Skin epidermis (tissue), 12 donors: ENCODE measurements around the gene TEX35.
A peak's percentile ranks its signal among the peaks of the same experiment; 100 is the strongest.

Experiments used
- H3K27ac ChIP-seq, 21 experiments: fragments of 200-600 bp; sonication (generic) in 11 of 21; one replicate each; pipeline ENCODE4 v1.5.0; 2020; ENCODE audit warnings: mild to moderate bottlenecking in 3 of 21, inconsistent platforms in 2 of 21, moderate library complexity in 2 of 21
- H3K4me3 ChIP-seq, 7 experiments: fragments of 200-600 bp; sonication (generic) in 2 of 7; one replicate each; pipeline ENCODE4 v1.5.0; 2020; ENCODE audit warnings: inconsistent platforms in 2 of 7, mild to moderate bottlenecking in 2 of 7, moderate library complexity in 1 of 7

TEX35 gene

DNA sequence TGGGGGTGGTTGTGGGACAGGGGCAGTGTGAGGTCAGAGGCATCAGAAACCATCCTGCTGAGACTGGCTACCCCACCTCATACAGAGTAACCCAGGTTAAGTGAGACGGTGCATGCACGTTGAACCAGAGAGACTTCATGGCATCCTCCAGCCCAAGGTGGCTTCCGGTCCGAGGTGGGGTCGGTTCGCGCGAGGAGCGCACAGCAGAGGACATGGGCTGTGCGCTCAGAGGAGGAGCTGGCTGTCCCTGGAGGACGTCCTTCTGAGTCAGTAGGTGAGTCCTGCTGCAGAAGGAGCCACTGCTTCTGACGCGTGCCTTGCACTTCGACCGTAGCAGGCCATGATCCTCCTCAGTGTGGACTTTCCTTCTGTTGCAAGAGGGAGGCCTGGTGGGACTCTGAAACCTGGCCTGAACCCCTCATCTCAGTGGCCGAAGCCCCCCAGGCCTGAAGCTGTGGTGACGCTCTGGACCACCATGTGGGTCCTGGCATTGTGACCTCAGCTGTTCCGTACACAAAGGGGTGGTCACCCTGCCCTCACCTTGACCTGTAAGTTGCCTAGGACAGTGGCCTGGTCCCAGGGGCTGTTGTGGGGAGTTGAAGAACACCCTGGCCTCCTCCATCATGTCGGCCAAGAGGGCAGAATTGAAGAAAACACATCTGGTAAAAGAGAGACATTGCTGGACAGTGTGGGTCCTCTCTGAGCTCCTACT is at the start of gene TEX35:
TEX35 (plus strand) TSS at position 544 of the 712 bp plus-strand sequence; CDS start at position 624, 80 bp downstream.
- peak within 1 kb of the TSS in 1 of 21 experiments; percentile 25 for H3K27ac ChIP-seq
- no peak within 1 kb of the TSS for H3K4me3 ChIP-seq

DNA sequence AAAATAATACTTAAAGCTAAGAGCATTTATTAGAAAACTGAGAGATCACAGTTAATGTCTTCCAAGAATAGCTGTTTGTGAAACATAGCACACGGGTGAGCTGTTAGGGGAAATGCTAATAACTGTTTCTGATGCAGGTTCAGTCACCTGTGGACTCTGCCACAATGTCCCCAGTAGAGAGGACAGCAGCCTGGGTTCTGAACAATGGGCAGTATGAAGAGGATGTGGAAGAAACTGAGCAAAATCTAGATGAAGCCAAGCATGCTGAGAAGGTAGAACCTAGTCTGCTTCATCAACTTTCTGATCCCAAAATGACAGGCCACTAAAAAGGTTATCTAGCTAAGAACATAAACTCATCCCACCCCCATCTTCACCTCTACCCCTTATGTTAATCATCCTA is 48.8 kb upstream of the TEX35 start:
- H3K4me3 ChIP-seq: no peak overlapping the region
- H3K27ac ChIP-seq: no peak overlapping the region

DNA sequence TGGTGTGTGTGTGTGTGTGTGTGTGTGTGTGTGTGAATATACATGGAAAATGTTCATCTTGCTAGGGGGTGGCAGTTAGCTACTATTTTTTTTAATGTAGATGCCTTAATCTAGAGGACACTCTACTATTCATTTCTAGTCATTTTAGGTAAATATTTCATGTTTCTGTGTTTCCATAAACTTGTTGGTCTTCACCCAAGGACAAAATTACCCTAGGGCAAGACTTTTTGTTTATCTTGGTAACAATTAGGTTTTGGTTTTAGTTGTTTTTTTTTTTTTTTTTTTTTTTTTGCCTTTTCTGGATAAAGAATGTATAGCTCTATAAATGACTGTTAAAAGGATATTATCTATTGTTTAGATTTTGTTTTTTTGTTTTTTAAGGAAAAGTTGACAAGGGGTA is 48.3 kb upstream of the TEX35 start:
- Histone ChIP-seq H3K4me3 (no peak overlapping the region), H3K27ac (no peak overlapping the region)

DNA sequence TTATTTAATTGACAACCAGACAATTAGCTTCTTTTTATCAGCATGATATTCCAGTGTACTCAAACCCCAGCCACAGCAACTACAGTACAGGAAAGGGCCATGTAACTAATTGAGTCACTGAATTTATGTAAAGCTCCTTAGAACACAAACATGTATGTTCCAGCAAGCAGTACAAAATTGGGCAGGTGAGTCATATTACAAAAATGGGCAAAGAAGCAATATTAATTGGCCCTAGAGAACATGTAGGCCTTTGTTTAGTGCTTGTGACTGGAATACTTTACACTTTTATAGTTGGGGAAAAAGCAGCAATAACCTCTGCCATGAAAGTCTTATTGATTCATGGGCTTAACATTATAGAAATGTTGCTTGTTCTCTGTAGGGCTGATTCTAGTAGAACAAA is 47.9 kb upstream of the TEX35 start:
- no peak overlapping the region for H3K27ac ChIP-seq
- no peak overlapping the region for H3K4me3 ChIP-seq

DNA sequence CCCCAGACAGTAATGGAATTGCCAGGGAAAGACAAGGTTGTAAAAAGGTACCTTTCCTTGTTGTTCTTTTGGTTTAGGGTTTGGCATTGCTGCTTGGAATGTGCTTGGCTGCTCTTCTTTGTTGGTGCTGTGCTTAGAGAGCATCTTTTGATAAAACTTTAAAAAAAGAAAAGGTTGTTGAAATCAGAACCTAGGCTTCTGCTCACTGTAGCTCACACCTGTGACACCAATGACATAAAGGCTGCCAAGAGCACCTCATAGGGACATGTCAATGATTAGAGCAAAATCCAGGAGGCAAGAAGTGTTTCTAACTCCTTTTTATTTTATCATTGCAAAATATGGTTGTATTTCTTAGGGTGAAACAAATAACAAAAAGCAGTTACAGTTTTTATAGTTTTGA is 45.1 kb upstream of the TEX35 start:
- Histone ChIP-seq H3K4me3 (no peak overlapping the region), H3K27ac (no peak overlapping the region)

DNA sequence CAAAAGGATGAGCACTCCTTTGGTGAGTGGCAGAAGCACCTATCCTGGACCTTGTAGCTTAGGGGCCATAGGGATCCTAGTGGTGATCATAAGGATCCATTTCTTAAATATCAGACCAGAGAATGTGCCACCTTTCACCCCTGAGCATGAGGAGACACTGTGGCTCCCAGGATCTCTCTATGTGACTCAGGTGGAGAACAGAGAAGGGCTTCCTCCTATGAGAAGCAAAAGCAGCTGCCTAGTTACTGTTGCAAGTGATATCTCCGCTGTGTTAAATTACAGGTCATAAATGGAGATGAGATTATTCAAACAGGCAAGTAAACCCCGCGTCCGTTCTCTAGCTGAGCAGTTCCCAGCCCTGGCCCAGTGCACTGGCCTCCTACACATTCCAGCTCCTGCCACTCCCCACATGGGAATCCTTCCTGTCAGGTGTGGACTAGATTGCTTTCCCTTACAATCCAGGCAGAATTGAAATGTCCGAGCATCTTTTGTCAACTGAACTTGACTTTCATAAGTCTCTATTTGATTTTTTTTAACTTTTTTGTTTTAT is 42.4 kb upstream of the TEX35 start:
- Histone ChIP-seq H3K4me3 (no peak overlapping the region), H3K27ac (no peak overlapping the region)

DNA sequence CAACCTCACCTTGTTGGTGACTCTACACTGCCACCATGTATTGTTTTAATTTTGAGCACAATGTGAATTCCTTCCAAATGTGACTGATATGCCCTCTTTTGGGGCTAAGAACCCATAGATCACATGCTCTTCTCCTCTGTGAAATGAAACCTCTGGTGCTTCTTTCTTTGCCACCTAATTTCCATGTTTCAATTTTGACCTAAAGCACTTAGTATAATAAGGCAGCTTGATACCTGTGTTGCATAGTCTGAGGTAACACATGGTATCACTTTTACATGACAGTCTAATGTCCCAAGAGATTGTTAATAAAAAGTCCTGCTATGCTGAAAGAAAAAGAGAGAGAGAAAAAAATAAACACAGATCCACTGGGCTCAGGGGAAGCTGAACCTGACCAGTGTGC is 40.4 kb upstream of the TEX35 start:
- H3K4me3 ChIP-seq: no peak overlapping the region

DNA sequence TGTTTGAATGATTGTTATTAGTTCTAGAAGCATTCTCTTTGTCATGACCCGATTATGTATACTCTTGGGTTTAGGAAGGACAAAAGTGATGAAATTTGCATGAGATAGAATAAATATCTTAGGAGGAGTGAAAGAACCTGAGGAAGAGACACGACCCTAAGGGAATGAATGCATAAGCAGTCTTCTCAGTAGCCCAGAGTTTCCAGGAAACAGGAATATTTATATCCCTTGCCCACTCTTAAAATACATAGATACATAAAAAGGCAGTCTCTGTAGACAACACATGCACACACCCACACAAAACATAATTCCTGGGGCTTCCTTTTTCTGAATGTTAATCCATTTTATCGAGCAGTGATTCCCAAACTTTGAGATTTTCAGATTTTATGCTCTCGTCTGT is 35.5 kb upstream of the TEX35 start:
- no peak overlapping the region for H3K4me3 ChIP-seq
- H3K27ac ChIP-seq: no peak overlapping the region

More for the DNA sequence above, 40.4 kb upstream of the TEX35 start:
- H3K27ac ChIP-seq: no peak overlapping the region

DNA sequence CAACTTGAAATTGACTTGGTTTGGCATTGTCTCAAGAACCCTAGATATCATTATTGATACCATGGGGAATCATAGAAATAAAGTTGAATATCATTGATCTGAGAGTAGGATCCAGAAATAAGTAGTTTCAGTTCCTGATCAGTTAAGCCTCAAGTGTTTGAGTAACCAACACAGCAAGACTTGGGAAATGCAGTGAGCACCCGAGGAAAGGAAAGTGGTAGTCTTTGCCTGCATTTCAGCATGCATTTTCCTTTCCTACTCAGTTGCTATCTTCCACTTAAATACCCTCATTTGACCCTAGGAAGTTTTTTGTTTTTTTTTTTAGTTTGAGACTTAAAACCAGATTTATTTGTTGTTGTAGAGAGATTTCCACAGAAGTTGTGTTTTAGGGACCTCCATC is 35.1 kb upstream of the TEX35 start:
- H3K4me3 ChIP-seq: no peak overlapping the region
- H3K27ac ChIP-seq: no peak overlapping the region

DNA sequence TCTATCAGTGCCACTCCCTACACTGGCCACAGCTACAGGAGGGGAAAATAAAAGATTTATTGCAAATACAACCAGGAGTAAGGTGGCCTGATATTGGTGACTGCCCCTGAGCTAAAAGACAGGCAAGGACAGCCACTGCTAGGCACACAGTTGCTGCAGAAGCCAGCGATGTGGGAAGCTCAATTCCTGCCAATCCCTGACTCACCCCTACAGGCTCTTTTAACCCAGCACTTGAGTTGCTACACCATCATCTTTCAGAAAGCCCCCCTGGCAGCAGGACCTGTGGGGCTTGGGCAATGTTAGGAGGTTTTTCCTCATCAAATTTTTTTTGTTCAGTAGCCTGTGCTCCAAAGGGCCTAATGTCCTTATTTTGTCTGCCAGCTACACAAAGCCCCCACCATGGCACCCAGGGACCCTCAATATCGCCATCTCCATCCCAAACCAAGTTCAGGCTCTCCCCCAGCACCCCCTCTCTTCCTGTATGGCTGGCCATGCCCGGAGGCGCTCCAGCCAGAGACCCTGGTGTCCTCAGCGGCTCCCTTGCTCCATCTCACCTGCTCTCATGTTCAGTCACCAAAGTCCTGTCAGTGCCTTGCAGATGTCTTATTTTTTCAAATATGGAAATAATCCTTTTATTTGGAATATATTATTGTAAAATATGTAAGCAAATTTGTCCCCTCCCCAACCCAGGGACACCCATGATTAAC is 29.5 kb upstream of the TEX35 start:
- Histone ChIP-seq H3K27ac (no peak overlapping the region), H3K4me3 (no peak overlapping the region)

DNA sequence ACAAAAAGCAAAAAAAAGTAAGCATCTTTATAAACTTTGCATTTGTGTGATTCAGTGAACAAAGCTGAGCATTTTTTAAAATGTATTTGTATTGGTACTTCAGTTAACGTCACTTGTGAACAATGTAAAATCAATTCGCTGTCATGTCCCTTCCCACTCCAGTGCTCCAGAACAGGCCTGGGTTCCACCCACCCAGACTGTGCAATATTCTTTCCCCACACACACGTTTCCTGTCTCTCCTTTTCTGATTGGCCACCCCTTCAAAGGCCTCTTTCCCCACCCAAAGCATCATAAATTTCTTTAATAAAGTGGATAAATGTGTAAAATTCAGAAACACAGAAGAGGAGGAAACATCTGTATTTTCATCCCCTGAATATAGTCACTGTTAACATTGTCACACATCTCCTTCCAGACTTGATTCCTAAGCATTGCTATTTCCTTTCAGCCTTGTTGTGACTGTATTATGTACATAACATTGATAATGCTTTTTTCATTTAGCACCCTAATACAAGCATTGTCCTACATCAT is 28.1 kb upstream of the TEX35 start:
- Histone ChIP-seq H3K27ac (no peak overlapping the region), H3K4me3 (no peak overlapping the region)

DNA sequence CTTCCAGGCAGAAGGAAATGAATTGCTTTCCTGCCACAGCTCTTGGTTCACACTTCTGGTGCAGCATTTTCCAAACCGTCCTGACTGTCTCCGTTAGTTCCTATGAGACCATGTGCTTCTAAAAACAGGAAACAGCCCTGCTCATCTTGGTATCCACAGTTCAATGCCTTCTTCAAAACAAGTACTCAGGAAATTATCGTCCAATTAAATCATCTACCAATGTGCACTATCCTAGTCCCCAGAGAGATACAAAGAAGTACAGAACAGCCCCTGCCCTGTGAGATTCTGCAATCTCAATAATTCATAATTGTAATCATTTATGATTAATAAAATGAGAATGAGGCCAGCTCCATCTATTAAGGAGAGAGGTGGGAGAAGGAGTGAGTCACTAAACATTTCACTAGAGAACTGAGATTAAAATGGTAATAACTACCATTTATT is 27.3 kb upstream of the TEX35 start:
- Histone ChIP-seq H3K4me3 (no peak overlapping the region), H3K27ac (no peak overlapping the region)

DNA sequence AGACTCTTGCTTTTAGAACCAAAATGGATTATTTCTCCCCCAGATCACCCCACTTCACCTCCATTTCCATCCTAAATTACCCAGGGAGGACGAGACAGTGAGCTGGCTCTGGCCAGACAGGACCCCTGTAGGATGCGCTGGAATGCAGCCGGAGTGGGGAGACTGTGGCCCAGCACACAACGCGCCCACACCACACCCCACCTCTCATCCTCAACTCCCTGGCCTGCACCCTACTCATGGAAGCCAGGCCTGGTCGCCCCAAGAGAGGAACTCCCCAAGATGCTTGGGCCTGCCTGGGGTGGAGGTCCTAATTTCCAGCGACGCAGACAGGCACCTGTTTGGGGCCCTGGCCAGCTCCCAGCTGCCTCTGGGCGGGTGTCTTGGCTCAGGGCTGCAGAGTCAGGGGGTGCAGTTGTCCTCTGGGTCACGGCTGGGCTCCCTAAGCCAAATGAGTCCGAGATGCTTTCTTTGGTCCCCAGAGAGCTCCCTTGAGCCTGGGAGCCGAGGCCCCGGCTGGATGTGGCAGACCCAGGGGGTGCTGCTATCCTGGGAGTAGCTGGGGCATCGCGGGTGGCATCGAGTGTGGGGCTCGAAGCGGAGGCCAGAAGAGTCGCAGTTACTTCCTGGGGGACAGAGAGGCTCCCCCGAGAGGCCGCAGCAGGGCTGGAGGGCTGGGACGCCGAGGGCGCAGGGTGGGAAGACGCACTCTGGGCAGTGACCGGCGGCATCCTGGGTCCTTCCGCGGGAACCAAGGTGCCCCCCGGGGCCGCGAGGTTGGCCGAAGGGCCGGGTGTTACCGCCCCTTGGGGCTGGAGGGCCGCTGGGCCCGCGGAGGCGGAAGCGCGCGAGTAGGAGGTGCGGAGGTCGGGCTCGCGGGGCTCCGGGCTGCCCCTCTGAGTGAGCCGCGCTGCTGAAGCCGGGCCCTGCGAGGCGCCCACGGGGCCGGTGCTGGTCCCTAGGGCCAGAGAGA is 26.5 kb upstream of the TEX35 start:
- Histone ChIP-seq H3K4me3 (peak overlapping the region in 5 of 7 experiments; percentile 12 to 20 (median 12)), H3K27ac (peak overlapping the region in 2 of 21 experiments; percentile 2 to 11)

DNA sequence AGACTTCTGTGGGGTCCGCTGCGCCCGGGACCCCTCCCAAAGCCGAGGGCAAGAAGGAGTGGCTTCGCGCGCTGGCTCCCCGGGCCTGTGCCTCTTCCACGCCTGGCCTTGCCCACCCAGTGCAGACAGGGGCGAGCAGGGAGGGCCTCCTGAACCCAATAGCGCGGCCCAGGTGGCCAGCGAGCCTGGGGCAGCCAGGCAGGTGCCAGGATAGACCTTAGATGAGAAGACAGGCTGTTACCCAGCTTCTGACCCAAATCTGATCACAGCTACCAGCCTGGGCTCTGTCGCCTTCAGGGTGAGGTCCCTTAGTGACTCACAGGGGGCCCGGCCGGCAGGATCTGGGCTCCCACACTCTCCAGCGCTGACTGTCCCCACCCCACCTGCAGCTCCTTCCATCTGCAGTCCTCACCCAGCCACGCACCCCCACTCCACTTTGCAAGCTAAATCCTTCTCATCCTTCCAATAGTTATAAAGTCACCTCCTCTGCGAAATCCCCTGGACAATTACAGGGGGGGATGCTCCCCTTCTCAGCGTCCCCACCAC is 25.8 kb upstream of the TEX35 start:
- Histone ChIP-seq H3K27ac (peak overlapping the region in 1 of 21 experiments; percentile 11), H3K4me3 (peak overlapping the region in 5 of 7 experiments; percentile 12 to 20 (median 12))

DNA sequence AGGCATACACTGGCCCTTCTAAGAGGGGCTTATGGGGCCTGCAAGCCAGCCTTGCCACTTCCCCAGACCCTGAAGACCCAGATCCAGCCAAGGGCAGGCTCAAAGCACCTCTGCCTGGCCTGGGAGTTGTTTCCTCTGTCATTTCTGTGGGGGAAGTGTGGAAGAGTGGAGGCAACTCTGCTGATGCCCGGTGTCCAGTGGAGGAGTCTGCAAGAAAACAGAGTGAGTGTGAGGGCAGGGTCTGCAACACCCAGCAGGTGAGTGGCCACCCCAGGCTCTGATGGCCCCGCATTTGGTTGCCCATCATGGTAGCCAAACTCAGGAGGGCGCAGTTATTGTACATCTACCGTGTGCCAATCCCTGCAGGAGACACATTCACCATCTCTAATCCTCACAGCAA is 24.5 kb upstream of the TEX35 start:
- Histone ChIP-seq H3K4me3 (no peak overlapping the region), H3K27ac (no peak overlapping the region)

DNA sequence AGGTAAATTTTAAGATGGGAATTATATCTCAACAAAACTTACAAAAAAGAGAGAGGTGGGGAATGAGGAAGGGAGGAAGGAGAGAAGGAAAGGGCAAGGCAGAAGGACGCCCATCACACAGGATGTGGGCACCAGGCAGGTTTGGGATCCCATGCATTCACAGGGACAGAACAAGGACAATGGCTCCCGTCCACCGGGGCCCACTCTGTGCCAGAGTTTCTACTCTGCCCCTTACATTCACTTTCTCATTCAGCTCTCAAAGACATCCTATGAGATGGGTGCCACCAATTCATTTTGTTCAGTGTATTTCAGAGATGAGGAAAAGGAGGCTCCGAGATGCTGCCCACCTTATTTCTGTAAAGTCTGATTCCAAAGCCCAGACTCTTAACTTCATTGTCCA is 23.5 kb upstream of the TEX35 start:
- H3K4me3 ChIP-seq: no peak overlapping the region
- H3K27ac ChIP-seq: no peak overlapping the region

DNA sequence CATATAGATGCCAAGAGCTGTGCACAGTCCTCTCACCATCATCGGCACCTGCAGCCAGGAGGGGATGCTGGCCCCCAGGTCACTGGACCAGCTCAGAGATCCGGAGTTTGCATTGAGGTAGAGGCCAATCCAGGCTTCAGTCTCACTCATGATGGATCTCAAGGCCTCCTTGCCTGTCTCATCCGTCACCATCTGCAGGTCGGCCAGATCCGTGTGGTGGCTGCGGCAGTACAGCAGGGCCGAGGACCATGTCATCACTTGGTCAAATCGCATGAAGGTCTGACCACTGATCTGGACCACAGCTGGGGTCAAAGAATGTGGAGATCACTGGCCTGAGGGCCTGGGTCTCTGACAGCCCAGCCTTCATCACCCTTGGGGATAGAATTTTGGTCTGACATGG is 22.8 kb upstream of the TEX35 start:
- Histone ChIP-seq H3K27ac (no peak overlapping the region), H3K4me3 (no peak overlapping the region)

DNA sequence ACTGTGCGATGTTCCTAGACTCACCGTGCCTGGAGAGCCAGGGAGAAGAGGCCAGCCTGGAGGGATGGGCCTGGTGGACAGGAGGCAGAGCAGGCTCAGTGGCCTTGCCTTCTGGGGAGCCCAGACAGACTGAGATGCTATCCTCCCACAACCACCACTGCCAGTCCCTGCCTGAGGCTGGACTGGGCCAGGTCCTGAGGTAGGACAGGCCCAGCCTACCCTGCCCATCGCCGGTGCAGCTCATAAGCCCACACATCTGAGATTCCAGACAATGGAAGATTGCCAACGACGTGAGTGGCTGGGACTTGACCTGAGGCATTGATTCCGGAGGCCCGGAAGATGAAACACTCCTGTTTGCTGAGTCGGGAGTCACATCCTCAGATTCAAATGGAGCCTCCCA is 21.9 kb upstream of the TEX35 start:
- Histone ChIP-seq H3K4me3 (no peak overlapping the region), H3K27ac (no peak overlapping the region)

DNA sequence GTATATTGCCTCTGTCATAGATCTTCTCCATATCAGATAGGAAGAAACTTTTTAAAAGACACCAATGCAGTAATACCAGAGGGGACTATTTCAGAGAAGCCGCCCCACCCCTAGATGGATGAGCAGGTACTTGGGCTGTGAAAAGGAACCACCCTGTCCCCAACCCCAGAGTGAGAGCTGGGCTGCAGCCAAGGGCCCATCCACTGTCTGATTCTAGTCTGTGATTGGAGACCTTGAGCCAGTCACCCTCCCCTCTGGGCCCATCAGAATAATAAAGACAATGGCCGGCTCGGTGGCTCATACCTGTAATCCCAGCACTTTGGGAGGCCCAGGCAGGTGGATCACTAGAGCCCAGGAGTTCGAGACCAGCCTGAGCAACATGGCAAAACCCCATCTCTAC is 21.2 kb upstream of the TEX35 start:
- Histone ChIP-seq H3K4me3 (no peak overlapping the region), H3K27ac (no peak overlapping the region)
